Measurements from ENCODE around the gene PDE4A. TPM values are rescaled to one million over a fixed set of nuclear protein-coding genes. Genes with fewer than 3 reads are reported as not detected.
A peak's percentile ranks its signal among the peaks of the same experiment; 100 is the strongest.
"Not testable (repeated sequence)": the region's sequence is repeated elsewhere in the genome, so short reads cannot be mapped to it uniquely, and the experiment has no call there.

Gene PDE4A
- total RNA-seq, 1 donor from 2014 or later: 71.1 TPM

DNA sequence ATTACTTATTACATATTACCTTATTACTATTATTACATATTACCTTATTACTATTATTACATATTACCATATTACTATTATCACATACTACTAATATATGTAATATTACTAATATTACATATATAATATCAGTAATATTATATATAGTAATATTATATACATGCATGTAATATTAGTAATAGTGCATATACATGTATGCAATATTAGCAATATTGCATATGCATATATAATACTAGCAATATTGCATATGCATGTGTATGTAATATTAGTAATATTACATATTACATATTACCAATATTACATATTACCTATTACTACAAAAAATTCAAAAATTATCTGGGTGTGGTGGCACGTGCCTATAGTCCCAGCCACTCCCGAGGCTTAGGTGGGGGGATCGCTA is 22.4 kb downstream of the PDE4A start:
- H3K4me1 Mint-ChIP-seq (ENCODE audit: low read depth): peaks cover 3% of the 10 kb centered on the region
- no peaks in the 10 kb centered on the region for H3K27me3 Mint-ChIP-seq (ENCODE audit: insufficient read depth)
- no peak overlapping the region for H3K27ac Mint-ChIP-seq
- no peak overlapping the region for H3K4me3 Mint-ChIP-seq
- no peaks in the 10 kb centered on the region for H3K9me3 Mint-ChIP-seq
- DNase-seq (ENCODE audit: low spot score): no peak
- intact Hi-C loops (cut with micrococcal nuclease): no loop called here
- H3K36me3 Mint-ChIP-seq (ENCODE audit: low read depth): peaks cover 7% of the 10 kb centered on the region

GRCh38 chr19:10449037-10449436 is 28.7 kb downstream of the PDE4A start:
- Mint-ChIP-seq H3K27ac (no peak overlapping the region), H3K27me3 (ENCODE audit: insufficient read depth) (no peaks in the 10 kb centered on the region), H3K4me3 (no peak overlapping the region), H3K9me3 (no peaks in the 10 kb centered on the region), H3K36me3 (ENCODE audit: low read depth) (peaks cover 38% of the 10 kb centered on the region), H3K4me1 (ENCODE audit: low read depth) (peaks cover 33% of the 10 kb centered on the region)
- intact Hi-C loops (cut with micrococcal nuclease): no loop called here
- DNase-seq (ENCODE audit: low spot score): no peak

- Mint-ChIP-seq H3K9me3 (no peaks in the 10 kb centered on the region), H3K27me3 (ENCODE audit: insufficient read depth) (no peaks in the 10 kb centered on the region), H3K4me1 (ENCODE audit: low read depth) (peaks cover 33% of the 10 kb centered on the region), H3K36me3 (ENCODE audit: low read depth) (peaks cover 36% of the 10 kb centered on the region), H3K27ac (no peak overlapping the region), H3K4me3 (no peak overlapping the region)
- no peak for DNase-seq (ENCODE audit: low spot score)
- intact Hi-C loops (cut with micrococcal nuclease): no loop called here
Measured at GRCh38 chr19:10450191-10450852, 30.0 kb downstream of the PDE4A start.

- no peaks in the 10 kb centered on the region for H3K27me3 Mint-ChIP-seq (ENCODE audit: insufficient read depth)
- H3K9me3 Mint-ChIP-seq: no peaks in the 10 kb centered on the region
- peaks cover 33% of the 10 kb centered on the region for H3K4me1 Mint-ChIP-seq (ENCODE audit: low read depth)
- DNase-seq (ENCODE audit: low spot score): no peak
- H3K36me3 Mint-ChIP-seq (ENCODE audit: low read depth): peaks cover 38% of the 10 kb centered on the region
- H3K27ac Mint-ChIP-seq: peak overlapping the region; percentile 8
- intact Hi-C loops (cut with micrococcal nuclease): no loop called here
- no peak overlapping the region for H3K4me3 Mint-ChIP-seq
Measured at GRCh38 chr19:10450853-10451609, 30.7 kb downstream of the PDE4A start.

GRCh38 chr19:10452726-10453618 is 32.6 kb downstream of the PDE4A start:
- Mint-ChIP-seq H3K36me3 (ENCODE audit: low read depth) (peaks cover 34% of the 10 kb centered on the region), H3K9me3 (no peaks in the 10 kb centered on the region), H3K27me3 (ENCODE audit: insufficient read depth) (no peaks in the 10 kb centered on the region), H3K4me1 (ENCODE audit: low read depth) (peaks cover 28% of the 10 kb centered on the region), H3K4me3 (no peak overlapping the region), H3K27ac (no peak overlapping the region)
- DNase-seq (ENCODE audit: low spot score): no peak
- intact Hi-C loops (cut with micrococcal nuclease): no loop called here

DNA sequence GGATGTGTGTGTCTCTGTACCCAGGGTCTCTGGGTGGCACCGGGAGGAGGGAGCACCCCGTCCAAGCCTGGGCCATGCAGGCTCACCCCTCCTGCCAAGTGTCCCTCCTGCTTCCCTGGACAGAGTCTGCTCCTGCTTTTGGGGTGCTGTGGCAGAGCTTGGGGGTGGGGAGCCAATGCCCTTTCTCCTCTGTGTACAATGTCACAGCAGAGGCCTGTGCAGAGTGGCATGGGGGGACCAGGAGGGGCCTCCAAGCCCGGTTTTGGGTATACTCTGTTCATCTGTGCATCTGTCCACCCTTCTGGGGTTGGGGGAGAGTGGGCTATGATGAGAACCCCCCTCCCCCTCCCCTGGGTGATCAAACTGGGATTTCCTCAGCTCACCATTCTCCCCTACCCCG is 33.5 kb downstream of the PDE4A start:
- H3K9me3 Mint-ChIP-seq: no peaks in the 10 kb centered on the region
- H3K4me3 Mint-ChIP-seq: no peak overlapping the region
- no peak for DNase-seq (ENCODE audit: low spot score)
- peaks cover 35% of the 10 kb centered on the region for H3K36me3 Mint-ChIP-seq (ENCODE audit: low read depth)
- H3K27ac Mint-ChIP-seq: no peak overlapping the region
- peaks cover 28% of the 10 kb centered on the region for H3K4me1 Mint-ChIP-seq (ENCODE audit: low read depth)
- intact Hi-C loops (cut with micrococcal nuclease): no loop called here
- no peaks in the 10 kb centered on the region for H3K27me3 Mint-ChIP-seq (ENCODE audit: insufficient read depth)

- H3K27me3 Mint-ChIP-seq (ENCODE audit: insufficient read depth): no peaks in the 10 kb centered on the region
- no peak overlapping the region for H3K27ac Mint-ChIP-seq
- H3K4me3 Mint-ChIP-seq: no peak overlapping the region
- H3K9me3 Mint-ChIP-seq: no peaks in the 10 kb centered on the region
- intact Hi-C loops (cut with micrococcal nuclease): no loop called here
- peaks cover 28% of the 10 kb centered on the region for H3K4me1 Mint-ChIP-seq (ENCODE audit: low read depth)
- no peak for DNase-seq (ENCODE audit: low spot score)
- peaks cover 32% of the 10 kb centered on the region for H3K36me3 Mint-ChIP-seq (ENCODE audit: low read depth)
Measured at GRCh38 chr19:10454267-10454666, 33.9 kb downstream of the PDE4A start.

DNA sequence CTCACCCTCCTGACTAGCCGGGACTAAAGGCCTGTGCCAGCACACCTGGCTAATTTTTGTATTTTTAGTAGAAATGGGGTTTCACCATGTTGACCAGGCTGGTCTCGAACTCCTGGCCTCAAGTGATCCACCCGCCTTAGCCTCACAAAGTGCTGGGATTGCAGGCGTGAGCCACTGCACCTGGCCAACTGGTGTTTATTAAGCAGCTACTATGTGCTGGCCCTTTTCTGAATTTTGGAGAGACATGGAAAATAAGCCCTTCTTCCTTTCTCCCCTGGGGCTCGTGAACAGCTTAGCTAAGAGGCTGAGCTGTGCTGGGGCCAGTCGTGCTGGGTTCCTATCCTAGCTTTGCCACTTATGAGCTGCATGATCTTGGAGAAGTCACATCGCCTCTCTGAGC is 38.4 kb downstream of the PDE4A start:
- peaks cover 24% of the 10 kb centered on the region for H3K36me3 Mint-ChIP-seq (ENCODE audit: low read depth)
- intact Hi-C loops (cut with micrococcal nuclease); DNase-seq (ENCODE audit: low spot score); H3K27me3 Mint-ChIP-seq (ENCODE audit: insufficient read depth); H3K4me1 Mint-ChIP-seq (ENCODE audit: low read depth); H3K27ac Mint-ChIP-seq; H3K4me3 Mint-ChIP-seq; H3K9me3 Mint-ChIP-seq: not testable (repeated sequence)

DNA sequence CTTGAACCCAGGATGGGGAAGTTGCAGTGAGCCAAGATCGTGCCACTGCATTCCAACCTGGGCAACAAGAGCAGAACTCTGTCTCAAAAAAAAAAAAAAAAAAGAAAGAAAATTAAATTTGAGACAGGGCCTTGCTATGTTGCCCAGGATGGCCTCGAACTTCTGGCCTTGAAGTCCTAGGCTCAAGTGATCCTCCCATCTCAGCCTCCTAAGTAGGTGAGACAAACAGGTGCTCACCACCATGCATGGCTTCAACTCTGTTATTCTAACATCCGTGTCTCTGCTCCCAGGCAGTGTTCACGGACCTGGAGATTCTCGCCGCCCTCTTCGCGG is 40.3 kb downstream of the PDE4A start:
- intact Hi-C loops (cut with micrococcal nuclease): loop anchor here (1.0 to 5.0 kb wide), 9 partner anchors 19 to 641 kb away; partner anchors contain the start of genes CARM1, CDC37, FBXL12 and KEAP1
- DNase-seq (ENCODE audit: low spot score): no peak
- Mint-ChIP-seq H3K27me3 (ENCODE audit: insufficient read depth) (no peaks in the 10 kb centered on the region), H3K4me3 (no peak overlapping the region), H3K27ac (peak overlapping the region; percentile 29), H3K36me3 (ENCODE audit: low read depth) (peaks cover 31% of the 10 kb centered on the region), H3K4me1 (ENCODE audit: low read depth) (no peaks in the 10 kb centered on the region), H3K9me3 (no peaks in the 10 kb centered on the region)

GRCh38 chr19:10461047-10461949 is 41.0 kb downstream of the PDE4A start:
- H3K9me3 Mint-ChIP-seq: no peaks in the 10 kb centered on the region
- peak overlapping the region; percentile 29 for H3K27ac Mint-ChIP-seq
- peak; percentile 81 for DNase-seq (ENCODE audit: low spot score)
- no peaks in the 10 kb centered on the region for H3K4me1 Mint-ChIP-seq (ENCODE audit: low read depth)
- H3K36me3 Mint-ChIP-seq (ENCODE audit: low read depth): peaks cover 28% of the 10 kb centered on the region
- H3K4me3 Mint-ChIP-seq: no peak overlapping the region
- no peaks in the 10 kb centered on the region for H3K27me3 Mint-ChIP-seq (ENCODE audit: insufficient read depth)
- intact Hi-C loops (cut with micrococcal nuclease): loop anchor here (1.0 to 5.0 kb wide), 9 partner anchors 18 to 642 kb away; partner anchors contain the start of genes CARM1, CDC37, FBXL12 and KEAP1

DNA sequence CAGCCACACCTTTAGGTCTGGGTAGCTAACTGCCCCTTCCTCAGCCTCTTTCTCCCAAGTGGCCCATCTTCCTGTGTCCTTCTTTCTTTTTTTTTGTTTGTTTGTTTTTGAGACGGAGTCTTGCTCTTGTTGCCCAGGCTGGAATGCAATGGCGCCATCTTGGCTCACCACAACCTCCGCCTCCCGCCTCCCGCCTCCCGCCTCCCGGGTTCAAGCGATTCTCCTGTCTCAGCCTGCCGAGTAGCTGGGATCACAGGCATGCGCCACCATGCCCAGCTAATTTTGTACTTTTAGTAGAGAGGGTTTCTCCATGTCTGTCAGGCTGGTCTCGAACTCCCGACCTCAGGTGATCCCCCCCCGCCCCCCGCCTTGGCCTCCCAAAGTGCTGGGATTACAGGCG is 41.7 kb downstream of the PDE4A start:
- not testable (repeated sequence) for H3K4me1 Mint-ChIP-seq (ENCODE audit: low read depth)

GRCh38 chr19:10462557-10462956 is 42.2 kb downstream of the PDE4A start:
- H3K9me3 Mint-ChIP-seq: no peaks in the 10 kb centered on the region
- no peak for DNase-seq (ENCODE audit: low spot score)
- H3K4me1 Mint-ChIP-seq (ENCODE audit: low read depth): no peaks in the 10 kb centered on the region
- no peak overlapping the region for H3K27ac Mint-ChIP-seq
- intact Hi-C loops (cut with micrococcal nuclease): loop anchor here (5.0 kb wide), 1 partner anchor 40 kb away; the partner anchor contains the start of gene KEAP1
- H3K36me3 Mint-ChIP-seq (ENCODE audit: low read depth): peaks cover 34% of the 10 kb centered on the region
- no peak overlapping the region for H3K4me3 Mint-ChIP-seq
- H3K27me3 Mint-ChIP-seq (ENCODE audit: insufficient read depth): no peaks in the 10 kb centered on the region

More for the DNA sequence above, 41.7 kb downstream of the PDE4A start:
- H3K27me3 Mint-ChIP-seq (ENCODE audit: insufficient read depth); H3K4me3 Mint-ChIP-seq; H3K9me3 Mint-ChIP-seq; DNase-seq (ENCODE audit: low spot score): not testable (repeated sequence)
- Mint-ChIP-seq H3K27ac (peak overlapping the region; percentile 1), H3K36me3 (ENCODE audit: low read depth) (peaks cover 34% of the 10 kb centered on the region)
- intact Hi-C loops (cut with micrococcal nuclease): loop anchor here (5.0 kb wide), 1 partner anchor 40 kb away; the partner anchor contains the start of gene KEAP1
